Liver (tissue), 3 donors: Measurements from ENCODE around the gene VSIG10L2.

Experiments
- CTCF ChIP-seq: fragments of 150-350 bp; IDR thresholded peaks from 2 replicates; pipeline ENCODE4 v1.5.1; 2017; ENCODE audit warnings: improper control_type of control experiment, low read depth, low read length; ENCODE audit not compliant: missing input control
- GABPA ChIP-seq, 2 donors: IDR thresholded peaks in 1 of 2; conservative IDR thresholded peaks in 1 of 2; 2 replicates each; pipeline ENCODE4 v1.6.1; 2016; ENCODE audit warnings: antibody characterized with exemption in 2 of 2, mild to moderate bottlenecking in 1 of 2, moderate library complexity in 1 of 2
- MAX ChIP-seq: IDR thresholded peaks from 2 replicates; pipeline ENCODE4 v1.6.1; 2016; ENCODE audit warnings: antibody characterized with exemption
- YY1 ChIP-seq: IDR thresholded peaks from 2 replicates; pipeline ENCODE4 v1.6.1; 2016; ENCODE audit warnings: antibody characterized with exemption, mild to moderate bottlenecking
- ZBTB33 ChIP-seq: IDR thresholded peaks from 2 replicates; pipeline ENCODE4 v1.6.1; 2016; ENCODE audit warnings: antibody characterized with exemption
- donor health status: healthy.
- donor health status: healthy.

- TF ChIP-seq CTCF (no peak), GABPA (IDR thresholded peaks at IDR 0.05 in 1 of 2, conservative IDR thresholded peaks at IDR 0.05 in 1 of 2) (no peak), YY1 (no peak), MAX (no peak), ZBTB33 (no peak)
Measured at GRCh38 chr11:125932301-125932700, 13.5 kb upstream of the VSIG10L2 start.
